GM18508 (cell line): Measurements from ENCODE around the gene IFT88.

Experiments
- ATAC-seq: cut with Tn5 transposase; IDR thresholded peaks from one replicate; pipeline ENCODE4 v1.9.1; 2021; ENCODE audit warnings: moderate number of reproducible peaks; ENCODE audit not compliant: insufficient read depth, unreplicated experiment

IFT88 gene

DNA sequence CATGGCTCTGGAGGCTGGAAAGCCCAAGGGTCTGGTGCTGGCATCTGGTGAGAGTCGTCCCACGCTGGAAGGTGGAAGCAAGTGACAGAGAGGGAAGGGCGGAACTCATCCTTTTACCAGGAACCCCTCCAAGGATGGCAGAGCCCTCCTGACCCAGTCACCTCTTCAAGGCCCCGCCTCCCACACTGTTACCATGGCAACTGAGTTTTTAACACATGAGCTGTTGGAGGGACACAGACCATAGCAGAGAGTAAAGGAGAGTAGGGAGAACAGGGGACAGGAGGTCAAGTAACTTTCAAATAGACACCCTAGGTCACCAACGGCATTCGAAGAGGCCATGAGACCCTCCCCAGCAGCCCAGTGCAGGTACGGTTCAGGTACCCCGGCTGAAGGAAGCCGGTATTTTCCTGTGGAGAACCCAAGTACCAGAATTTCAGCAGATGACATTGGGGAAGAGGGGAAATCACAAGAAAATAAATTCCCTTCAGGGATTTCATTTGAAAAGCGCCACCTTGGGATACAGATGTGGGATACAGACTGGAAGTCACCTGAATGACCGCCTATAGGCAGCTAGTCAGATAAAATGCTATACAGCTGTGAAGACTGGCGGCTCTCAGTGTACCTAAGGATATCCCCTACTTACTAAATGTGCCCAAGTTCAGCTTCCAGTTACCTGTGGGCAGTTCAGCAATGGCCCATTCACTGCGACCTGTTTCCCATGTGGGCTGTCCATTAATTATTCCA lies 144.5 kb downstream of the IFT88 start:
- ATAC-seq, result no peak

DNA sequence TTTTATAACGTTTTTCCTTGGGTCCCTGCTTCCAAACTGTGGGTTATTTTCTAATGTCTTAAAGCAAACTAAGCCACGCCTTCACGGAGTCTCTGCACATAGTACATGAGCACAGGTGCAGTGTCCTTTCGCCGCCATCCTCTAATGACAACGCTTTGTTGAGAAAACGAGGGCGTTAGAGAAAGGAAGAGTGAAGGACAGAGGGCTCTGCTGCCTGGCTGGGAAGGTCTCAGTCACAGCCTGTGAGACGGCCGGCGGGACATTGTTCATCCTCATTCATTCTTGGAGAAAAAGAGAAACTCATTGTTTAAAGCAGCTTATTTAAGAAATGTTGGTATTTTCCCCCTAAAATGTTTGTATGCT lies 146.0 kb downstream of the IFT88 start:
- ATAC-seq, result no peak

DNA sequence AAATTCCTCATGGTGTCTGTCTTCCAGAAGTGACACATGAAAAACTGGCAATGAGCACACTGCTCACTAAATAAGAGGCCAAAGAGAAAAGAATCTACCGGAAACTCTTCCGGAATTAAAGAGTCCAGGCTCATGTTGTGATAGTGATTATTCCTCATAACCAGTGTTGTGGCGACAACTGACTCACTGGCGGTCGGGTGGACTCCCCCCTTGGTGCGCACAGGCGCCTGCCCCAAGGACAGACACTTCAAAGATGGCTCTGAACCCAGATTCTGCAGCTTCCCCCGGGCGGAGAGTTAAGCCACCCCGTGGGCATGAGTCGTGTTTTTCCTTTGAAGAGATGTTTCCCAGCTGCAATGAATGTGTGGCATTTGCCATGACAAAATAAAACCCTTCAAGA lies 146.8 kb downstream of the IFT88 start:
- ATAC-seq, result no peak

DNA sequence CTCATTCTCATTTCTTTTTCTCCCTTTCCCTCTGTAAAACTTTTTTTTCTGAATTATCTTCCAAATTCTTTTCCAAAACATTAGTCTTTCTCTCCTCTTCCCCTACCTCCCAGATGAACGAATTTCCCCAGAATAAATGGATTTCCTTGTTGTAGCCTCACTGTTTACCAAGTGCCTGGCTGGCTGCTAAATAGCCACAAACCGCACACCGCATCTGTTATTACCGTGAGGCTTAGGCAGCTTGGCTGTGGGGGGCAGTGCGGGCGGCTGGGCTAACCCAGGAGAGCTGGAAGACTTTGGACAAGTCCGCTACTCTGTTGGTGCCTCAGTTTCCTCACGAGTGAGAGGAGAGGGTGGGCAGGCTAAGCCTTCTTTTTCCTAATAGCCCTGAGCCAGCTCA lies 147.2 kb downstream of the IFT88 start:
- no peak for ATAC-seq

DNA sequence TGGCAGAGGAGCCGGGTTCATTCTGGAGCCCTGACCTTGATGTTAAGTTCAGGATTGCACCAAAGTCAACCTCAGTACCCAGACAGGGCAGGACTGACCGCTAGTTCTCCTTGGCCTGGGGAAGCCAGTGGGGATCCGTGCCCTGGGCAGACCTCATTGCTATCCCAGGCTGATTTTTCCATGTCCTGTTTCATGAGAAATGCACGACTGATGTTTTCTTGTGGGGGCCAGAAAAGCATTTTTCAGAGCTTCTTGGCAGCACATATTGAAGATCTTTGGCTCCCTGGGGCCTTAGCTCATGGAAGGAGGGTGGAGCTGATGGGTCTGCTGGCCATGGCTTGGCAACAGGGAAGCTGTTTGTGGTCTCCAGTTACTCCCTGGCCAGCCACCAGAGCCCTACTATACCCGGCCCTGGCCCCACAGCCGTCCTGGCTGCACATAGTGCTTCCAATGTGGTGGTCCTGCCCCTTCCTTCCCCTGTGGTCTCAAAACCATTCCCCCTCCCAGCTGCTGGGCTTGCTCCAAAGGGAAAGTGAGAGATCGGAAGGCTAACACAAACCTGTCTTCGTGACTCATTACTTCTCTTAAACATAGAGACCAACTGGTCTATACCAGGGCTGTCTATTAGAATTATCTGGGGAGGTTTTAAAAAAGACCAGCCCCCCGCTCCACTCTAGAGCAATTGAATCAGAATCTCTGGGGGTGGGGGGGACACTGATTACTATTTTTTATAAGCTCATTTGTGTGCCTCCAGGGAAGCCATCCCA lies 147.8 kb downstream of the IFT88 start:
- ATAC-seq, result no peak

DNA sequence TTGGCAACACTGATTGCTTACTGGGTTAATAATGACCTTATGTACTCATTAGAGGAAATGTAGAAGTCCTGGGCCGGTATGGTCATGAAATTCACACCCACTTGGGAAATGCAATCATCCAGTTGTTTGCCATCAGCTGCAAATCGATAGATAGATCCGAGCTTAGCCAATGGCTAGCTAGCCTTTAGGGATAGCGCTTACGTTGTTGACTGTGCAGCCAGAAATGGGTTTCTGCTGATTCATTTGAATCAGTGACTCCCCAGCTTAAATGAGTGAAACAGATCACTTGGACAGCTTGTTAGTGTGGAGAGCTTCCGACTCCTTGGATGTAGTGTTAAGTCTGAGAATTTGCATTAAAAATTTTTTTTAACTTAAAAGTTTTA lies 148.4 kb downstream of the IFT88 start:
- ATAC-seq, result no peak

DNA sequence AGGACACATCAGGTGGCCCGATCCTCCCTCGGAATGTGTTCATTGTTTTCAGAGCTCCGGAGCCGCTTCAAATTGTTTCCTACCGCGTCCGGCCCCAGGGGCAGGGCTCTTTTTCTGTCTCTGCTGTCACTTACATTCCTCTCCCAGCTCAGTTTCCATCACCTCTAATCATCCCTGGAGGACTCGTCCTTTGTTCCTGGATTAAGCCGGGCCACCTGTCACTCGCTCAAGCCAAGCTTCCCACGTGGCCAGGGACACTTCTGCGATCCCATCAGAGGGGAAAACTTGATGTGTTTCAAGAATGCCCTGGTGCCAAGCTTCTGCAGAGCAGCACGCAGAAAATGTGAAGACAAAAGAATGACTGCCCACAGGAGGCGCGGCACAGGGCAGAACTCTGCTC lies 150.0 kb downstream of the IFT88 start:
- no peak for ATAC-seq

DNA sequence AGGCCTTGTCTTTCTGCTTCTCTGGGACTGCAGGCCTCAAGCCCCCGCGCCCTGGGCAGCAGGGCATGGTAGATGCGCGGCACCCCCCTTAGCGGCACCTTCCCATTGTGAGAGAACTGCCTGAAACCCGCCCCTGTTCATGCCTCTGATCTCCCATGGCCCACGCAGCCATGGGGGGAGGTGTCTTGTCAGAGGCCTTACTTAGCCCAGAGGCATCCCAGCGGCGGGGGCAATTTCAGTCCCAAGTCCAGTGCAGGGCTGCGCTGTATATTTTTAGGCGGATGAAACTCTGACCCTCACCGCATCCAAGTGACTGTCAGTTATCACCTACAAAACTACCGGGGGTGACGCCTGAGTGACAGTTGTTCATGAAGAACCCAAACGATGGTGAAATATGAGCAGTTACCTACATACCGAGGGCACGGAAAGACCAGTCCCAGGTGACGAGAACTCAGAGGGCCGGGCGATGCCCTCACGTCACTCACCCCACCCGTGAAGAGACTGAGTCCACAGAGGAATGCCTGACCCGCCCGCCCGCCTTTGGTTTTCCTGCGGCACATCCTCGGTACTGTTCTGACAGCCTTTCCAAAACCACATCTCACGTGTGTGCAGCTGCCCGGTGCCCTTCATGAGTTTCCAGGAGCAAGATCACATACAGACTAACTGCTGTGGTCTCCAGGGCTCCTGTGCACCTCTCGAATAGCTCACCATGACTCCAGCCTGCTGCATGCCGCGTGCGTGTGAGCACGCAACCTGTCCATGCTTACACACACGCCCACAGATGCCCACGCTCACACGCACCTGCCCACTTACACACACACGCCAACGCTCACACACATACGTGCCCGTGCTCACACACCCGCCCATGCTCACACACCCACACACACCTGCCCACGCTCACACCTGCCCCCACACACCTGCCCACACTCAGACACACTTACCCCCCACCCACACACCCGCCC lies 150.9 kb downstream of the IFT88 start:
- ATAC-seq, result no peak

DNA sequence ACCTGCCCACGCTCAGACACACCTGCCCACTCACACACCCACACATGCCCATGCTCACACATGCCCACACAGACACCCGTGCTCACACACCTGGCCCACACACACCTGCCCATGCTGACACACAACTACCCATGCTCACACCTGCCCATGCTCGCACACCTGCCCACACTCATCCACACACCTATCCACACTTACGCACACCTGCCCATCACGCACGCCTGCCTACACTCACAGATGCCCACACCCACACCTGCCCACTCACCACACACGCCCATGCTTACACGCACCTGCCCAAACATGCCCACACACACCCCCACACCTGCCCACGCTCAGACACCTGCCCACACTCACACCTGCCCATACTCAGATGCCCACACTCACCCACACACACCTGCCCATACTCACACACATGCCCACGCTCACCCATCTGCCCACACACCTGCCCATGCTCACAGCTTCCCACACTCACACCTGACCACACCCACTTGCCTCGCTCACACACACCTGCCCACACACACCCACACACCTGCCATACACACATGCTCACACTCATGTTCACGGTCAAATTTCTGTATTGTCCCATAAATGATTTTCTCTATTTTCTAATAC lies 152.1 kb downstream of the IFT88 start:
- ATAC-seq, result no peak

DNA sequence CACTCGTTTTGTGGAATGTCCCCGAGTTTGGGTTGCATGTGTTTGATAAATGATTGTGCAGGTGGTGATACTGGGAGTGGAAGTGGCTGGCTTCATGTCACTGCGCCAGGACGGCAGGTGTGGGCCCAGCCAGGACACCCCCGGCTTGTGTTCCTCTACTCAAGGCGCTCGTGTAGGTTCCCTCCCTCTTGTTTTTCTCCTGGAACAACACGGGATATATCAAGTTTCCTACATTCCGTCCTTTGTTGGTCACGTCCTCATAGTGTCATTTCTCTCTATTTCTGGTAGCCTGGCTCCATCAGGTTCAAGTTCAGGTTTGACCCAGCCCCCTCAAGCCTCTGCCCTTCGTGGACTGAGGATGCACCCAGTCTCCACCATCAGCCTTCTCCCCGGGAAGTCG lies 152.8 kb downstream of the IFT88 start:
- ATAC-seq, result no peak

DNA sequence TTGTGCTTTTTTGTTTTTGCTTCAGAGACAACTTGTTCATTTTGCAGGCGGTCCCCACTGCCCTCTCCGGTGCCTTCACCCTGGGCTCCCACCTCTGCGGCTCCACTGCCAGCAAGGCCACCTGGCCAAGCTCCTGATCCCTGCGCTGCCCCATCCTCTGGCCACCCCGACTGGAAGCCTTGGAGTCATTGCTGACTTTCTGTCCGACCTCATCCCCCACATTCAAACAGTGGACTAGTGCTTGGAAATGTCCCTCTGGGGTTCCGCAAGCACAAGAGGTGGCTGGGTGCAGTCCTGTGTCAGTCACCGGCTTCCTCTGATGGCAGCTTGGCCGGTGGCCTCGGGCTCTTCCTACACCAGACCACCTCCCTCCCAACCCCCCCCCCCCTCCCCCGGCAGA lies 153.5 kb downstream of the IFT88 start:
- ATAC-seq, result no peak

DNA sequence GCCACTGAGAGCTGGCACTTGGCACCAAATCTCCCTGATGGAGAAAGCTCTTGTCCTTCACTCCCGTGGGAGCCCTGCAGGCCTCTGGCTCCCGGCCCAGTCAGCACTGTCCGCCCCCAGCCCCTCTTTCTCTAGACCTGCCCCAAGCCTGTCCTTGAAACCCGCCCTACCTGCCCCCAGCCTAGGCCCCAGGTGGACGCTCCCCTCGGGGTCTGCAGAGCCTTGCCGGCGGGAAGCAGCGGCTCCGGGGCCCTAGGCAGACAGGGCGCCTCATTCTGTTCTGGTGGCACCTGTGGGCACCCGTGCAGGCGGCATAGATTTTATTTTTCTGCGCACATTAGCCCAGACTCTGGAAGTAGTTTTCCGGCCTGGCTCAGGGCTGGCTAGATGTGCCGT lies 154.1 kb downstream of the IFT88 start:
- no peak for ATAC-seq

DNA sequence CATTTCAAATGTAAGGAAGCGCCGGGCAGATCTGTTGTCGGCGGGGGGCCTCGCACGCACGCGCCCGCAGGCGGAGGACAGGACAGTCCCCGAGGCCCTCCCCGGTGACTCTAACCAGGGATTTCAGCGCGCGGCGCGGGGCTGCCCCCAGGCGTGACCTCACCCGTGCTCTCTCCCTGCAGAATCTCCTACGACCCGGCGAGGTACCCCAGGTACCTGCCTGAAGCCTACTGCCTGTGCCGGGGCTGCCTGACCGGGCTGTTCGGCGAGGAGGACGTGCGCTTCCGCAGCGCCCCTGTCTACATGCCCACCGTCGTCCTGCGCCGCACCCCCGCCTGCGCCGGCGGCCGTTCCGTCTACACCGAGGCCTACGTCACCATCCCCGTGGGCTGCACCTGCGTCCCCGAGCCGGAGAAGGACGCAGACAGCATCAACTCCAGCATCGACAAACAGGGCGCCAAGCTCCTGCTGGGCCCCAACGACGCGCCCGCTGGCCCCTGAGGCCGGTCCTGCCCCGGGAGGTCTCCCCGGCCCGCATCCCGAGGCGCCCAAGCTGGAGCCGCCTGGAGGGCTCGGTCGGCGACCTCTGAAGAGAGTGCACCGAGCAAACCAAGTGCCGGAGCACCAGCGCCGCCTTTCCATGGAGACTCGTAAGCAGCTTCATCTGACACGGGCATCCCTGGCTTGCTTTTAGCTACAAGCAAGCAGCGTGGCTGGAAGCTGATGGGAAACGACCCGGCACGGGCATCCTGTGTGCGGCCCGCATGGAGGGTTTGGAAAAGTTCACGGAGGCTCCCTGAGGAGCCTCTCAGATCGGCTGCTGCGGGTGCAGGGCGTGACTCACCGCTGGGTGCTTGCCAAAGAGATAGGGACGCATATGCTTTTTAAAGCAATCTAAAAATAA lies 154.7 kb downstream of the IFT88 start:
- no peak for ATAC-seq

DNA sequence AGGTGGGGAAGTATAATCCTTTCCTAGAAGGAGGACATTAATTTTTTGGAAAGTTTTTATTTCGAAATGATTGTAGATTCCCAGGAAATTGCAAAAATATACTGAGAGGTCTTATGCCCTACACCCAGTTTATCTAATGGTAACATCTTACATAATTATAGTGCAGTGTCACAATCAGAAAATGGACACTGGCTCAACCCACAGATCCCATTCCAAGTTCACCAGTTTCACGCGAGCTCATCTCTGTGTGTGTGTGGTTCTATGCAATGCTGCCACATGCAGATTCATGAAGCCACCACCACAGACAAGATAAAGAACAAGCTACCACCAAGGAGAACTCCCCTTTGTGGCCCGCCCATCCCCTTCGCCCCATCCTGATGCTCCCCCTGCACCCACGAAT lies 160.9 kb downstream of the IFT88 start:
- ATAC-seq, result no peak

DNA sequence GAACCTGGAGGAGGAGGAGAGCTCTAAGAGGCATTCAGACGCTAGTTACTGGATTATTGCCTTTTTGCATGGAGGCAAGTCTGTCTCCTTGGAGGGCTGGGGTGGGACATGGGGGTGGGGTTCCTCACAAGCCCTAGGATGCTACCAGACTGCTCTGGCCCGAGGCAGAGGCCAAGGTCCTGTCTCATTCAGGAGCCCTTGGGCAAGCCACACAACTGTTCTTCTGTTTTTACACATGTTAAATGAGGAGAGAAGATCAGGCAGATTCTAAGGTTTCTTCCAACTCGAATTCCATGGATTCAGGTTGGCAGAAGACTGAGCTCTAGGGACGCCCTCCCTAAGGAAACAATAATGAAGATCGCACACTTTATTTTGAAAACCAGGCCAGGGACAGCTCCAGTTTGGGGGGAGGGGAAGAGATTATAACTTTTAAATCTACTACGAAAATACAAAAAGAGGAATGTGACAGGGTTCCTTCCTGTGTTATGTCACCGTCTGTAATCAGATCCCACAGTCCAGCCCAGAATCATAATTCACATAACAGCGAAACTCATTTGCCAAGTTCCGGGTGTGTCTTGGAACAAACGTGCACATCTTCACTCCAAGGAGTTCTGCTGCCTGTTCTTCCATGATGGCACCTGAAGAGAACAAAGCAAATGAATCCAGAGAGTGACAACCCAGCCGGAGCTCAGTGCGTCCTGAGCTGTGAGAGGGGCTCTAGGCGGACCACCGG lies 161.8 kb downstream of the IFT88 start:
- ATAC-seq, result no peak

DNA sequence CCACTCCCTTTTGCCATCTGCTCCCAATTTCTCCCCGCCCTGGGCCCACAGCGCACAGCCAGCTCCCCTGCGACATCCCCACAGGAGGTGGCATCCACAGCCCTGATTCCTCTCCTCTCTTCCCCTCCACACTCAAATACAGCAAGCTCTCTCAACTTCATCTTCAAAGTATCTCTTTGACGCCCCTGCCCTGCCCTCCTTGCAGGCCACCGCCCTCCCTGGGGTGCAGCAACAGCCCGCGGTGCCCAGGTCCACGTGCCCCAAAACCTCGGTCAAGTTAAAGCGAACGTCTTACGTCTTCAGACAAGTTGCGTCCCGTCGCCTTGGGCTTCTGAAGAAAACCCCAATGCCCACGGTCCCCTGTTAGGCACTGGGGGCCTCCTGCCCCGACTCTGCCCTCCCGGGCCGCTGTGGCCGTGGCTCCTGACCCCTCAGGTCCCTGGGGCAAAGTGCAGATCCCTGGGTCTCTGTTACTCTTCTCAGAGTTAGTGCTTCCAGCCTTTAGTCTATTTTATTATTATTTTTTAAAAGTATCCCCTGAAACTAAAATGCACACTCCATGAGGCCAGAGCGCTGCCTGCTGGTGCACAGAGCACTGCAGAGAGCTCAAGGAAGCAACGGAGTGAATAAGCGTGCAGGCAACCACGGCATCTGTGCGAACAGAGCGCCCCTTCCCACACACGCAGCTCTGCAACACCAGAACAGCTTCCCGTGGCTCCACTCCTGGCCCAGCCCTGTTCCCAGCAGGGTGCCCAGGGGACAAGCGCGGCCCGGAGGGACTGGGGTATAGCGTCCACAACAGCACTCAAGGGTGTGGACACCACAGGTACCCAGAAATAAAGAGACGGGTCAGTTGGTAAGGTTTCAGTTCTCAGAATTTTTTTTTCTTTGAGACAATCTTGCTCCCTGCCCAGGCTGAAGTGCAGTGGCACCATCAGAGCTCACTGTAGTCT lies 163.0 kb downstream of the IFT88 start:
- no peak for ATAC-seq

DNA sequence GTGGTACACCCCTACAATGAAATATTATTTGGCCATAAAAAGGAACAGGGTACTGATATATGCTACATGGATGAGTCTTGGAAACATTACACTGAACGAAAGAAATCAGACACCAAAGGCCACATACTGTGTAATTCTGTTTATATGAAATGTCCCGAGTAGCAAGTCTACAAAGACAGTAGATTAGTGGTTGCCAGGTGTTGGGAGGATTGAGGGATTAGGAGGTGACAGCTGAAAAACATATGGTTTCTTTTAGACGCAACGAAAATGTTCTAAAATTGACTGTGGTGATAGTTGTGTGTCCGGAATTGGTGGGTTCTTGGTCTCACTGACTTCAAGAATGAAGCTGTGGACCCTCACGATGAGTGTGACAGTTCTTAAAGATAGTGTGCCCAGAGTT lies 171.7 kb downstream of the IFT88 start:
- no peak for ATAC-seq

DNA sequence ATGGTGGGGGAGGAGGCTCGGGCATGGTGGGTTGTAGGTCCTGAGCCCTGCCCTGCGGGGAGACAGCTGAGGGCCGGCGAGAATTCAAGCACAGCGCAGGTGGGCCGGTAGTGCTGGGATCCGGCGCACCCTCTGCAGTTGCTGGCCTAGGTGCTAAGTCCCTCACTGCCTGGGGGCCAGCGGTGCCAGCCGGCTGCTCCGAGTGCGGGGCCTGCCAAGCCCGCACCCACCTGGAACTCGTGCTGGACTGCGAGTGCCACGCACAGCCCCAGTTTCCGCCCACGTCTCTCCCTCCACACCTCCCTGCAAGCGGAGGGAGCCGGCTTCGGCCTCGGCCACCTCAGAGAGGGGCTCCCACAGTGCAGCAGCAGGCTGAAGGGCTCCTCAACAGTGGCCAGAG lies 173.1 kb downstream of the IFT88 start:
- ATAC-seq, result no peak
